ENCODE results near the gene SLC1A5.
"Not testable (repeated sequence)": the region's sequence is repeated elsewhere in the genome, so short reads cannot be mapped to it uniquely, and the experiment has no call there.

SLC1A5 gene

GRCh38 chr19:46828484-46828883, 40.1 kb upstream of the SLC1A5 start:
- Histone ChIP-seq H3K27me3 (replicated peaks; ENCODE audit: control insufficient read depth, insufficient read depth, low read length) (no peaks in the 10 kb centered on the region), H3K36me3 (ENCODE audit: control insufficient read depth, insufficient read depth, low read length) (no peaks in the 10 kb centered on the region), H3K4me3 (replicated peaks; ENCODE audit: low read depth, low read length) (no peak overlapping the region)
- DNase-seq (ENCODE audit: extremely low read depth, insufficient read length), result no peak
- no peak for TF ChIP-seq CTCF (IDR thresholded peaks at IDR 0.05; ENCODE audit: insufficient read depth, low read length, poor library complexity, severe bottlenecking)

GRCh38 chr19:46825731-46826055, 37.3 kb upstream of the SLC1A5 start:
- TF ChIP-seq CTCF (IDR thresholded peaks at IDR 0.05; ENCODE audit: insufficient read depth, low read length, poor library complexity, severe bottlenecking), result no peak
- DNase-seq (ENCODE audit: extremely low read depth, insufficient read length), result no peak
- Histone ChIP-seq H3K36me3 (ENCODE audit: control insufficient read depth, insufficient read depth, low read length) (no peaks in the 10 kb centered on the region), H3K27me3 (replicated peaks; ENCODE audit: control insufficient read depth, insufficient read depth, low read length) (no peaks in the 10 kb centered on the region), H3K4me3 (replicated peaks; ENCODE audit: low read depth, low read length) (no peak overlapping the region)

GRCh38 chr19:46824890-46825730, 36.7 kb upstream of the SLC1A5 start:
- peak; percentile 39 for DNase-seq (ENCODE audit: extremely low read depth, insufficient read length)
- Histone ChIP-seq H3K27me3 (replicated peaks; ENCODE audit: control insufficient read depth, insufficient read depth, low read length) (no peaks in the 10 kb centered on the region), H3K36me3 (ENCODE audit: control insufficient read depth, insufficient read depth, low read length) (no peaks in the 10 kb centered on the region), H3K4me3 (replicated peaks; ENCODE audit: low read depth, low read length) (0 out of 2 replicates have a peak overlapping the region, but pooled peaks have one; percentile 2)
- peak; percentile 35 for TF ChIP-seq CTCF (IDR thresholded peaks at IDR 0.05; ENCODE audit: insufficient read depth, low read length, poor library complexity, severe bottlenecking)

- TF ChIP-seq CTCF (IDR thresholded peaks at IDR 0.05; ENCODE audit: insufficient read depth, low read length, poor library complexity, severe bottlenecking), result no peak
- Histone ChIP-seq H3K27me3 (replicated peaks; ENCODE audit: control insufficient read depth, insufficient read depth, low read length) (no peaks in the 10 kb centered on the region), H3K36me3 (ENCODE audit: control insufficient read depth, insufficient read depth, low read length) (no peaks in the 10 kb centered on the region), H3K4me3 (replicated peaks; ENCODE audit: low read depth, low read length) (no peak overlapping the region)
- no peak for DNase-seq (ENCODE audit: extremely low read depth, insufficient read length)
These were observed 34.7 kb upstream of the SLC1A5 start for GRCh38 chr19:46823049-46823448.

- DNase-seq (ENCODE audit: extremely low read depth, insufficient read length); H3K27me3 ChIP-seq (replicated peaks; ENCODE audit: control insufficient read depth, insufficient read depth, low read length); H3K4me3 ChIP-seq (replicated peaks; ENCODE audit: low read depth, low read length); H3K36me3 ChIP-seq (ENCODE audit: control insufficient read depth, insufficient read depth, low read length): not testable (repeated sequence)
These were observed 34.0 kb upstream of the SLC1A5 start for GRCh38 chr19:46822410-46822787.

GRCh38 chr19:46821512-46822409, 33.4 kb upstream of the SLC1A5 start:
- H3K36me3 ChIP-seq (ENCODE audit: control insufficient read depth, insufficient read depth, low read length), result no peaks in the 10 kb centered on the region
- no peak overlapping the region for H3K4me3 ChIP-seq (replicated peaks; ENCODE audit: low read depth, low read length)
- peak; percentile 75 for DNase-seq (ENCODE audit: extremely low read depth, insufficient read length)
- no peaks in the 10 kb centered on the region for H3K27me3 ChIP-seq (replicated peaks; ENCODE audit: control insufficient read depth, insufficient read depth, low read length)
- TF ChIP-seq CTCF (IDR thresholded peaks at IDR 0.05; ENCODE audit: insufficient read depth, low read length, poor library complexity, severe bottlenecking), result no peak
